Endothelial cell of umbilical vein (primary cell): ENCODE results near the gene MGLL. TPM values are rescaled to one million over a fixed set of nuclear protein-coding genes. Genes with fewer than 3 reads are reported as not detected.

ENCODE experiments used
- BruUV-seq: library from RNA; stranded (reverse); fragments of 400-500 nt; replicated peaks from 2 replicates; lab custom pipeline; 2021; lab: Mats Ljungman, UMichigan
- CTCF ChIA-PET: fragments of 300-600, 350-600 bp; sonication (Branson Sonifier 250); formaldehyde crosslinking; loops from one replicate; lab custom pipeline; 2021; ENCODE audit warnings: antibody characterized with exemption, inconsistent platforms; lab: Charles Lee
- POLR2A ChIA-PET: fragments of 300-600, 350-600 bp; sonication (Branson Sonifier 250); formaldehyde crosslinking; loops from one replicate; lab custom pipeline; 2021; ENCODE audit warnings: antibody characterized with exemption, inconsistent platforms; lab: Charles Lee
- DNase-seq: peaks from one replicate; pipeline ENCODE4 v3.0.0-alpha.2; 2011; ENCODE audit warnings: low read depth, low spot score
- FAIRE-seq: peaks from 2 replicates; lab custom pipeline; 2011; peaks lifted over from hg19 to GRCh38; lab: Jason Lieb, UNC
- H2AFZ ChIP-seq: 2 replicates; pipeline ENCODE4 v1.6.0; 2012; ENCODE audit warnings: low read depth, low read length, control low read depth, inconsistent platforms
- H3K27ac ChIP-seq: 2 replicates; pipeline ENCODE4 v1.5.1; 2011; ENCODE audit warnings: low read depth, mild to moderate bottlenecking, control low read depth, low read length, moderate library complexity; ENCODE audit not compliant: insufficient read depth
- H3K27me3 ChIP-seq, 2 experiments: 2 replicates each; pipeline versions ENCODE4 v1.6.0 to v1.6.1; 2011; ENCODE audit warnings: low read length in 2 of 2, mixed read lengths in 1 of 2; ENCODE audit not compliant: control insufficient read depth in 2 of 2, insufficient read depth in 2 of 2
- H3K36me3 ChIP-seq, 2 experiments: 2 replicates in 1 of 2; 3 replicates in 1 of 2; pipeline ENCODE4 v1.5.1; 2011; ENCODE audit warnings: low read length in 2 of 2, mild to moderate bottlenecking in 1 of 2, moderate library complexity in 1 of 2; ENCODE audit not compliant: control insufficient read depth in 2 of 2, insufficient read depth in 2 of 2; ENCODE audit errors: extremely low read depth in 1 of 2
- H3K4me1 ChIP-seq: 3 replicates; pipeline ENCODE4 v1.5.1; 2011; ENCODE audit warnings: mild to moderate bottlenecking, low read length; ENCODE audit not compliant: control insufficient read depth, insufficient read depth; ENCODE audit errors: extremely low read depth
- H3K4me2 ChIP-seq: 2 replicates; pipeline ENCODE4 v1.6.1; 2011; ENCODE audit warnings: low read length, control low read depth, mixed read lengths; ENCODE audit not compliant: insufficient read depth
- H3K4me3 ChIP-seq, 3 experiments: fragments of 200-600 bp in 1 of 3; sonication (generic), shearing (Covaris generic) in 1 of 3; replicated peaks in 1 of 3; 2 replicates each; pipeline ENCODE4 v1.5.1; 2011 to 2016; ENCODE audit warnings: control low read depth in 3 of 3, low read length in 3 of 3, mild to moderate bottlenecking in 2 of 3, inconsistent platforms in 1 of 3, low read depth in 1 of 3, moderate library complexity in 1 of 3; ENCODE audit not compliant: insufficient read depth in 1 of 3
- H3K79me2 ChIP-seq: 2 replicates; pipeline ENCODE4 v1.6.0; 2012; ENCODE audit warnings: low read length, inconsistent platforms; ENCODE audit not compliant: control insufficient read depth, insufficient read depth
- H3K9ac ChIP-seq: replicated peaks from 2 replicates; pipeline ENCODE3; 2011; ENCODE audit warnings: low read length, control low read depth; ENCODE audit not compliant: insufficient read depth; ENCODE audit errors: extremely low read depth
- H3K9me1 ChIP-seq: replicated peaks from 3 replicates; pipeline ENCODE4 v1.6.0; 2011; ENCODE audit warnings: mild to moderate bottlenecking, low read length; ENCODE audit not compliant: control insufficient read depth, insufficient read depth; ENCODE audit errors: extremely low read depth
- H3K9me3 ChIP-seq: replicated peaks from 2 replicates; pipeline ENCODE4 v1.5.1; 2012; ENCODE audit warnings: low read length, inconsistent platforms; ENCODE audit not compliant: control insufficient read depth, insufficient read depth
- H4K20me1 ChIP-seq: replicated peaks from 2 replicates; pipeline ENCODE3; 2011; ENCODE audit warnings: mild to moderate bottlenecking, low read length; ENCODE audit not compliant: control insufficient read depth, insufficient read depth; ENCODE audit errors: extremely low read depth
- CTCF ChIP-seq, 2 donors: IDR thresholded peaks; 1 replicate in 1 of 2; 2 replicates in 1 of 2; pipeline ENCODE4 v1.5.1; 2011; ENCODE audit warnings: low read length in 2 of 2, mild to moderate bottlenecking in 2 of 2, moderate library complexity in 2 of 2, control low read depth in 1 of 2, inconsistent platforms in 1 of 2, low read depth in 1 of 2; ENCODE audit not compliant: insufficient read depth in 1 of 2; ENCODE audit errors: extremely low read depth in 1 of 2
- EZH2 ChIP-seq: IDR thresholded peaks from 2 replicates; pipeline ENCODE4 v1.6.1; 2012; ENCODE audit warnings: borderline replicate concordance, low read depth, mild to moderate bottlenecking, moderate library complexity, low read length, inconsistent platforms; ENCODE audit not compliant: severe bottlenecking
- FOS ChIP-seq: IDR thresholded peaks from 2 replicates; pipeline ENCODE4 v1.6.1; 2011; ENCODE audit warnings: mild to moderate bottlenecking, low read length, moderate library complexity, borderline replicate concordance; ENCODE audit not compliant: insufficient read depth
- JUN ChIP-seq: IDR thresholded peaks from 2 replicates; pipeline ENCODE4 v1.6.1; 2011; ENCODE audit warnings: borderline replicate concordance, low read depth; ENCODE audit not compliant: insufficient read length, insufficient read depth
- MYC ChIP-seq: IDR thresholded peaks from one replicate; pipeline ENCODE4 v1.6.1; 2011; ENCODE audit warnings: mild to moderate bottlenecking, low read depth, low read length
- POLR2A ChIP-seq: IDR thresholded peaks from 2 replicates; pipeline ENCODE4 v1.6.1; 2012; ENCODE audit warnings: low read depth, mild to moderate bottlenecking, control low read depth, low read length
- POLR2AphosphoS5 ChIP-seq: IDR thresholded peaks from 2 replicates; pipeline ENCODE4 v1.6.1; 2012; ENCODE audit warnings: low read depth, mild to moderate bottlenecking, control low read depth, low read length, moderate library complexity; ENCODE audit not compliant: insufficient read depth
- dilution Hi-C: fragments of 300-500 bp; cut with MboI; formaldehyde crosslinking; loops from one replicate; pipeline ENCODE4 v1.15.0; 2019; ENCODE audit warnings: low sequenced_read_pairs; ENCODE audit not compliant: extremely low pct_ligation_motif_present
- intact Hi-C: fragments of 100-400 bp; cut with micrococcal nuclease; formaldehyde crosslinking; loops from one replicate; pipeline ENCODE4 v1.10.0; 2022
- polyA plus RNA-seq, 4 experiments: library from polyadenylated mRNA; depleted of rRNA in 3 of 4; stranded (reverse) in 3 of 4; unstranded in 1 of 4; fragments of >200 nt; gene quantifications; 2 replicates each; pipeline versions ENCODE4 v1.2.1 to v1.2.3, GENCODE V29; 2011 to 2012; ENCODE audit warnings: missing spikeins in 1 of 4
- total RNA-seq: library from RNA; stranded (reverse); gene quantifications from 2 replicates; pipeline ENCODE4 v1.2.3, GENCODE V29; 2021

Gene MGLL
- total and polyA plus RNA-seq, 2 donors (not counting 3 experiments of a cell fraction or from before 2014, with no cell fraction given), result 30.7 to 60.2 TPM

GRCh38 chr3:127770671-127771355 is 51.5 kb downstream of the MGLL start:
- Histone ChIP-seq H3K9me3 (no peaks in the 10 kb centered on the region), H3K9me1 (no peaks in the 10 kb centered on the region), H3K4me1 (peaks cover 35% of the 10 kb centered on the region), H2AFZ (no peak overlapping the region), H3K4me2 (no peak overlapping the region), H3K79me2 (peaks cover 54% of the 10 kb centered on the region), H3K9ac (no peak overlapping the region), H3K27me3 (no peaks in the 10 kb centered on the region), H3K36me3 (no peaks in the 10 kb centered on the region), H3K27ac (no peak overlapping the region), H4K20me1 (no peaks in the 10 kb centered on the region), H3K4me3 (no peak overlapping the region)
- dilution Hi-C loops (no loop called here), intact Hi-C loops (no loop called here)
- no peak for DNase-seq
- TF ChIP-seq POLR2A, result no peak
- TF ChIP-seq JUN, result no peak
- TF ChIP-seq POLR2AphosphoS5, result no peak
- no peak for TF ChIP-seq CTCF (IDR thresholded peaks at IDR 0.05; ENCODE audit: extremely low read depth in 1 of 2, insufficient read depth in 1 of 2, low read depth in 1 of 2, low read length in 2 of 2)
- no peak for TF ChIP-seq MYC
- TF ChIP-seq FOS, result no peak
- no peak for TF ChIP-seq EZH2
- ChIA-PET CTCF (interaction anchor here (0.7 kb wide), 1 partner anchor 18 kb away, joined by 4 read pairs; no protein-coding TSS in a partner anchor), POLR2A (no interaction called here)
- FAIRE-seq, result no peak
- BruUV-seq, result no TSS peak
